ENCODE measurements around the gene ESD.
"Not testable (repeated sequence)": the region's sequence is repeated elsewhere in the genome, so short reads cannot be mapped to it uniquely, and the experiment has no call there.

ESD gene

GRCh38 chr13:46783504-46783903 is 13.5 kb downstream of the ESD start:
- DNase-seq, result no peak

- DNase-seq, result no peak
Observed at GRCh38 chr13:46782691-46783090, 14.3 kb downstream of the ESD start.

GRCh38 chr13:46782066-46782465 is 14.9 kb downstream of the ESD start:
- DNase-seq, result no peak

- no peak for DNase-seq
Observed at GRCh38 chr13:46778890-46779289, 18.1 kb downstream of the ESD start.

GRCh38 chr13:46778095-46778494 is 18.9 kb downstream of the ESD start:
- DNase-seq, result no peak

GRCh38 chr13:46775385-46776107 is 21.4 kb downstream of the ESD start:
- no peak for DNase-seq

- DNase-seq, result no peak
Observed at GRCh38 chr13:46773541-46773940, 23.4 kb downstream of the ESD start.

GRCh38 chr13:46771693-46772092 is 25.3 kb downstream of the ESD start:
- no peak for DNase-seq

GRCh38 chr13:46769925-46770324 is 27.0 kb downstream of the ESD start:
- DNase-seq, result not testable (repeated sequence)

GRCh38 chr13:46761866-46762265 is 35.1 kb downstream of the ESD start:
- no peak for DNase-seq

- DNase-seq, result no peak
Observed at GRCh38 chr13:46761174-46761573, 35.8 kb downstream of the ESD start.

GRCh38 chr13:46759846-46760245 is 37.1 kb downstream of the ESD start:
- DNase-seq, result peak; percentile 77

- no peak for DNase-seq
Observed at GRCh38 chr13:46757640-46758039, 39.3 kb downstream of the ESD start.

- peak; percentile 29 for DNase-seq
Observed at GRCh38 chr13:46756977-46757376, 40.0 kb downstream of the ESD start.

- not testable (repeated sequence) for DNase-seq
Observed at GRCh38 chr13:46755508-46755907, 41.5 kb downstream of the ESD start.

GRCh38 chr13:46754812-46755211 is 42.1 kb downstream of the ESD start:
- no peak for DNase-seq

- no peak for DNase-seq
Observed at GRCh38 chr13:46753917-46754316, 43.0 kb downstream of the ESD start.

- no peak for DNase-seq
Observed at GRCh38 chr13:46753137-46753536, 43.8 kb downstream of the ESD start.

GRCh38 chr13:46751811-46752635 is 44.9 kb downstream of the ESD start:
- DNase-seq, result peak; percentile 99

- no peak for DNase-seq
Observed at GRCh38 chr13:46749951-46750350, 47.0 kb downstream of the ESD start.

GRCh38 chr13:46748300-46748699 is 48.7 kb downstream of the ESD start:
- peak; percentile 84 for DNase-seq

- DNase-seq, result no peak
Observed at GRCh38 chr13:46747031-46747820, 49.7 kb downstream of the ESD start.

GRCh38 chr13:46745706-46746105 is 51.3 kb downstream of the ESD start:
- DNase-seq, result no peak

GRCh38 chr13:46745062-46745461 is 51.9 kb downstream of the ESD start:
- no peak for DNase-seq

Measured in MV-4-11 (cell line).